HL-60 (cell line): ENCODE results near the gene DYNC1H1.

Source experiments
- GABPA ChIP-seq: IDR thresholded peaks from 2 replicates; pipeline ENCODE4 v1.6.1; 2012; ENCODE audit warnings: low read depth
- TF ChIP-seq, protein P1 (sequence below): IDR thresholded peaks from one replicate; pipeline ENCODE4 v1.5.1; 2011; ENCODE audit warnings: low read length, control low read depth, inconsistent platforms; ENCODE audit not compliant: insufficient read depth

DNA sequence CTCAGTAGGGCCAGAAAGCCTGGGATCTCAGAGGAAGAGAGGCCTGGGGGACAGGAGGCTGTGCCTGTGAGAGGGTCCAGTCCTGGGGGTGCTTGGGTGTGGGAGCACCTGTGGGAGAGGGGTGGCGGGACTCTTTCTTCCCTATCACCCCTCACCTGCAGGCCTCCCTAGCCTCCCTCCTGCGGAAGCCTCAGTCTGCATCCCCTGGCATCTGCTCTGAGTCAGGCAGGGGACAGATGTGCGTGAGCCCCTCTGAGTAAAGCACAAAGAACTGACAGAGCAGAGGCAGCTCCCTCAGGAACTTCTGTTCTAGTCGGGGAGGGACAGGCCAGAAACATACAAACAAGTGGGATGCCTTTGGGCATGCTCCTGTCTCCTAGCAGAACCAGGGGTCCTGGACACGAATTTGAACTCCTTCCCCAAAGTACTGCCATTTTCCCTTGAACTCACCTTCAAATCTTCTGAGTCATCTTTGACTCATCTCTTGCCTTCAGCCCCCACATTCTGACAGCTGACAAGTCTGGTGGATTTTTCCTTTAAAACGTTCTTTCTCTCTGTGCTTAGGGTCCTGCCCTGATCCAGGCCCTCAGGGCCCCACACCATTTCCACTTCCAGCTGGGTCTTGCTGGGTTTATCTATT is 131.0 kb downstream of the DYNC1H1 start:
- TF ChIP-seq, protein P1, sequence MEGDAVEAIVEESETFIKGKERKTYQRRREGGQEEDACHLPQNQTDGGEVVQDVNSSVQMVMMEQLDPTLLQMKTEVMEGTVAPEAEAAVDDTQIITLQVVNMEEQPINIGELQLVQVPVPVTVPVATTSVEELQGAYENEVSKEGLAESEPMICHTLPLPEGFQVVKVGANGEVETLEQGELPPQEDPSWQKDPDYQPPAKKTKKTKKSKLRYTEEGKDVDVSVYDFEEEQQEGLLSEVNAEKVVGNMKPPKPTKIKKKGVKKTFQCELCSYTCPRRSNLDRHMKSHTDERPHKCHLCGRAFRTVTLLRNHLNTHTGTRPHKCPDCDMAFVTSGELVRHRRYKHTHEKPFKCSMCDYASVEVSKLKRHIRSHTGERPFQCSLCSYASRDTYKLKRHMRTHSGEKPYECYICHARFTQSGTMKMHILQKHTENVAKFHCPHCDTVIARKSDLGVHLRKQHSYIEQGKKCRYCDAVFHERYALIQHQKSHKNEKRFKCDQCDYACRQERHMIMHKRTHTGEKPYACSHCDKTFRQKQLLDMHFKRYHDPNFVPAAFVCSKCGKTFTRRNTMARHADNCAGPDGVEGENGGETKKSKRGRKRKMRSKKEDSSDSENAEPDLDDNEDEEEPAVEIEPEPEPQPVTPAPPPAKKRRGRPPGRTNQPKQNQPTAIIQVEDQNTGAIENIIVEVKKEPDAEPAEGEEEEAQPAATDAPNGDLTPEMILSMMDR: no peak
- TF ChIP-seq GABPA: no peak
